Ishikawa (cell line): ENCODE results near the gene CDKN2B-AS1.

Source experiments
- CEBPB ChIP-seq: IDR thresholded peaks from 2 replicates; pipeline ENCODE4 v1.6.1; 2012
- CREB1 ChIP-seq: IDR thresholded peaks from 2 replicates; pipeline ENCODE4 v1.6.1; 2012; ENCODE audit warnings: low read depth
- EP300 ChIP-seq: IDR thresholded peaks from 2 replicates; pipeline ENCODE4 v1.6.1; 2012; ENCODE audit warnings: borderline replicate concordance
- FOXM1 ChIP-seq: IDR thresholded peaks from 2 replicates; pipeline ENCODE4 v1.6.1; 2012; ENCODE audit warnings: low read depth, borderline replicate concordance
- RAD21 ChIP-seq: IDR thresholded peaks from 2 replicates; pipeline ENCODE4 v1.6.1; 2012; ENCODE audit warnings: low read depth
- TAF1 ChIP-seq: IDR thresholded peaks from 2 replicates; pipeline ENCODE4 v1.6.1; 2012; ENCODE audit warnings: low read depth, mild to moderate bottlenecking
- TEAD4 ChIP-seq: IDR thresholded peaks from 2 replicates; pipeline ENCODE4 v1.6.1; 2012
- YY1 ChIP-seq: IDR thresholded peaks from 2 replicates; pipeline ENCODE4 v1.6.1; 2012; ENCODE audit warnings: low read depth
- ZBTB7A ChIP-seq: IDR thresholded peaks from 2 replicates; pipeline ENCODE4 v1.6.1; 2012; ENCODE audit warnings: low read depth
- TF ChIP-seq, protein P1 (sequence below): IDR thresholded peaks from 2 replicates; pipeline ENCODE4 v1.6.1; 2012
- TF ChIP-seq, protein P2 (sequence below): IDR thresholded peaks from 2 replicates; pipeline ENCODE4 v1.6.1; 2012; ENCODE audit warnings: low read depth, mild to moderate bottlenecking

DNA sequence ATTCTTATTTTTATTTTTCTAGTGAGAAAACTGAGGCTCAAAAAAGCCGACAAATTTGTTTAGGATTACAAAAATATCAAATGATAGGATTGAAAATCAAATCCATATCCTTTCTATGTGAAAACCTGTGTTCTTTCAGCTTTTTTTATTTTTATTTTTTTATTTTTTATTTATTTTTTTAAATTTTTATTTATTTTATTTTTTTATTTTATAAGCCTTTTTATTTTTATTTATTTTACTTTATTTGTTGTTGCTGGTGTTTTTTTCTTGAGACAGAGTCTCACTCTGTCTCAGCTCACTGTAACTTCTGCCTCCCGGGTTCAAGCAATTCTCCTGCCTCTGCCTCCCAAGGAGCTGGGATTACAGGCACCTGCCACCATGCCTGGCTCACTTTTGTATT, 59.9 kb downstream of the CDKN2B-AS1 start:
- TF ChIP-seq TEAD4 (no peak), CEBPB (no peak), CREB1 (no peak), TAF1 (no peak), YY1 (no peak), ZBTB7A (no peak), EP300 (no peak), FOXM1 (no peak), RAD21 (no peak)
- TF ChIP-seq, protein P1, sequence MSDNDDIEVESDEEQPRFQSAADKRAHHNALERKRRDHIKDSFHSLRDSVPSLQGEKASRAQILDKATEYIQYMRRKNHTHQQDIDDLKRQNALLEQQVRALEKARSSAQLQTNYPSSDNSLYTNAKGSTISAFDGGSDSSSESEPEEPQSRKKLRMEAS, result no peak
- TF ChIP-seq, protein P2, sequence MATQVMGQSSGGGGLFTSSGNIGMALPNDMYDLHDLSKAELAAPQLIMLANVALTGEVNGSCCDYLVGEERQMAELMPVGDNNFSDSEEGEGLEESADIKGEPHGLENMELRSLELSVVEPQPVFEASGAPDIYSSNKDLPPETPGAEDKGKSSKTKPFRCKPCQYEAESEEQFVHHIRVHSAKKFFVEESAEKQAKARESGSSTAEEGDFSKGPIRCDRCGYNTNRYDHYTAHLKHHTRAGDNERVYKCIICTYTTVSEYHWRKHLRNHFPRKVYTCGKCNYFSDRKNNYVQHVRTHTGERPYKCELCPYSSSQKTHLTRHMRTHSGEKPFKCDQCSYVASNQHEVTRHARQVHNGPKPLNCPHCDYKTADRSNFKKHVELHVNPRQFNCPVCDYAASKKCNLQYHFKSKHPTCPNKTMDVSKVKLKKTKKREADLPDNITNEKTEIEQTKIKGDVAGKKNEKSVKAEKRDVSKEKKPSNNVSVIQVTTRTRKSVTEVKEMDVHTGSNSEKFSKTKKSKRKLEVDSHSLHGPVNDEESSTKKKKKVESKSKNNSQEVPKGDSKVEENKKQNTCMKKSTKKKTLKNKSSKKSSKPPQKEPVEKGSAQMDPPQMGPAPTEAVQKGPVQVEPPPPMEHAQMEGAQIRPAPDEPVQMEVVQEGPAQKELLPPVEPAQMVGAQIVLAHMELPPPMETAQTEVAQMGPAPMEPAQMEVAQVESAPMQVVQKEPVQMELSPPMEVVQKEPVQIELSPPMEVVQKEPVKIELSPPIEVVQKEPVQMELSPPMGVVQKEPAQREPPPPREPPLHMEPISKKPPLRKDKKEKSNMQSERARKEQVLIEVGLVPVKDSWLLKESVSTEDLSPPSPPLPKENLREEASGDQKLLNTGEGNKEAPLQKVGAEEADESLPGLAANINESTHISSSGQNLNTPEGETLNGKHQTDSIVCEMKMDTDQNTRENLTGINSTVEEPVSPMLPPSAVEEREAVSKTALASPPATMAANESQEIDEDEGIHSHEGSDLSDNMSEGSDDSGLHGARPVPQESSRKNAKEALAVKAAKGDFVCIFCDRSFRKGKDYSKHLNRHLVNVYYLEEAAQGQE, result no peak
